Activated B cell treated with CpG ODN at 0.5 μM for 24 hours (primary cell): ENCODE data around the gene BID. TPM values are rescaled to one million over a fixed set of nuclear protein-coding genes. Genes with fewer than 3 reads are reported as not detected.

Experiments
- ATAC-seq: fragments of 200-7000 bp; cut with Tn5 transposase; one replicate; pipeline ENCODE4 v1.10.0; 2021; ENCODE audit warnings: low read depth, mild to moderate bottlenecking, moderate library complexity
- CTCF ChIA-PET: fragments of 350-600 bp; sonication (Branson Sonifier 250); formaldehyde crosslinking; loops from one replicate; lab custom pipeline; 2021; ENCODE audit warnings: antibody characterized with exemption; lab: Charles Lee
- POLR2A ChIA-PET: fragments of 350-600 bp; sonication (Branson Sonifier 250); formaldehyde crosslinking; loops from one replicate; lab custom pipeline; 2021; ENCODE audit warnings: antibody characterized with exemption; lab: Charles Lee
- DNase-seq: peaks from one replicate; pipeline ENCODE4 v3.0.0; 2022
- H3K27ac Mint-ChIP-seq: one replicate; pipeline ENCODE4 v1.8.0; 2020; ENCODE audit warnings: mixed read lengths
- H3K27me3 Mint-ChIP-seq: one replicate; pipeline ENCODE4 v1.8.0; 2021; ENCODE audit warnings: mixed read lengths
- H3K36me3 Mint-ChIP-seq: one replicate; pipeline ENCODE4 v1.8.0; 2021; ENCODE audit warnings: low read depth, mixed read lengths
- H3K4me1 Mint-ChIP-seq: one replicate; pipeline ENCODE4 v1.8.0; 2021; ENCODE audit warnings: mixed read lengths
- H3K4me3 Mint-ChIP-seq: one replicate; pipeline ENCODE4 v1.8.0; 2020; ENCODE audit warnings: mild to moderate bottlenecking, mixed read lengths
- H3K9me3 Mint-ChIP-seq: one replicate; pipeline ENCODE4 v1.8.0; 2020; ENCODE audit warnings: mixed read lengths
- CTCF ChIP-seq: fragments of 200-600 bp; IDR thresholded peaks from one replicate; pipeline ENCODE4 v1.8.0; 2022; ENCODE audit warnings: antibody characterized with exemption, mild to moderate bottlenecking
- intact Hi-C: fragments of 100-400 bp; cut with micrococcal nuclease; formaldehyde crosslinking; loops from one replicate; pipeline ENCODE4 v1.15.1; 2024
- total RNA-seq: library from RNA; stranded (reverse); gene quantifications from 2 replicates; pipeline ENCODE4 v1.2.3, GENCODE V29; 2022

The BID gene
- total RNA-seq, 1 donor from 2014 or later: 78.9 TPM

GRCh38 chr22:17738386-17739128, 35.7 kb downstream of the BID start:
- no peak for DNase-seq
- POLR2A ChIA-PET: no interaction called here
- Mint-ChIP-seq H3K4me3 (no peak overlapping the region), H3K4me1 (peaks cover 13% of the 10 kb centered on the region), H3K27ac (no peak overlapping the region), H3K9me3 (no peaks in the 10 kb centered on the region), H3K27me3 (no peaks in the 10 kb centered on the region), H3K36me3 (peaks cover 70% of the 10 kb centered on the region)
- CTCF ChIA-PET: interaction anchor here (1.8 to 6.3 kb wide), 2 partner anchors 47 to 91 kb away, joined by 3 to 63 read pairs; no protein-coding TSS in a partner anchor
- no peak for ATAC-seq
- TF ChIP-seq CTCF: no peak
- intact Hi-C loops: no loop called here

- no peaks in the 10 kb centered on the region for H3K9me3 Mint-ChIP-seq
- peaks cover 4% of the 10 kb centered on the region for H3K4me1 Mint-ChIP-seq
- POLR2A ChIA-PET: no interaction called here
- H3K27ac Mint-ChIP-seq: peak overlapping the region; percentile 21
- CTCF ChIA-PET: interaction anchor here (1.9 kb wide), 1 partner anchor 175 kb away, joined by 7 read pairs; no protein-coding TSS in a partner anchor
- H3K36me3 Mint-ChIP-seq: peaks cover 78% of the 10 kb centered on the region
- DNase-seq: no peak
- no peak overlapping the region for H3K4me3 Mint-ChIP-seq
- no peaks in the 10 kb centered on the region for H3K27me3 Mint-ChIP-seq
- ATAC-seq: no peak
- intact Hi-C loops: no loop called here
- no peak for TF ChIP-seq CTCF
Measured at GRCh38 chr22:17734187-17734586, 40.1 kb downstream of the BID start.

GRCh38 chr22:17733466-17733865, 40.8 kb downstream of the BID start:
- no peak for ATAC-seq
- TF ChIP-seq CTCF: no peak
- Mint-ChIP-seq H3K4me1 (peaks cover 4% of the 10 kb centered on the region), H3K4me3 (no peak overlapping the region), H3K27me3 (no peaks in the 10 kb centered on the region), H3K36me3 (peaks cover 76% of the 10 kb centered on the region), H3K27ac (peak overlapping the region; percentile 21), H3K9me3 (no peaks in the 10 kb centered on the region)
- POLR2A ChIA-PET: no interaction called here
- CTCF ChIA-PET: interaction anchor here (0.8 kb wide), 1 partner anchor 9 kb away, joined by 3 read pairs; no protein-coding TSS in a partner anchor
- no peak for DNase-seq
- intact Hi-C loops: no loop called here

GRCh38 chr22:17732251-17732854, 41.9 kb downstream of the BID start:
- POLR2A ChIA-PET: interaction anchor here (1.1 to 2.4 kb wide), 2 partner anchors 67 to 93 kb away, joined by 4 to 5 read pairs; partner anchors contain the start of gene BCL2L13
- Mint-ChIP-seq H3K4me3 (no peak overlapping the region), H3K4me1 (peaks cover 4% of the 10 kb centered on the region), H3K36me3 (peaks cover 76% of the 10 kb centered on the region), H3K27ac (no peak overlapping the region), H3K9me3 (no peaks in the 10 kb centered on the region), H3K27me3 (no peaks in the 10 kb centered on the region)
- intact Hi-C loops: no loop called here
- no peak for TF ChIP-seq CTCF
- CTCF ChIA-PET: interaction anchor here (1.4 kb wide), 1 partner anchor 10 kb away, joined by 4 read pairs; no protein-coding TSS in a partner anchor
- no peak for ATAC-seq
- no peak for DNase-seq

GRCh38 chr22:17729561-17729960, 44.7 kb downstream of the BID start:
- ATAC-seq (no peak), DNase-seq (no peak)
- Mint-ChIP-seq H3K36me3 (peaks cover 71% of the 10 kb centered on the region), H3K9me3 (no peaks in the 10 kb centered on the region), H3K4me1 (peaks cover 4% of the 10 kb centered on the region), H3K4me3 (no peak overlapping the region), H3K27me3 (no peaks in the 10 kb centered on the region), H3K27ac (no peak overlapping the region)
- intact Hi-C loops: no loop called here
- no peak for TF ChIP-seq CTCF
- CTCF ChIA-PET: no interaction called here
- POLR2A ChIA-PET: interaction anchor here (0.8 kb wide), 1 partner anchor 20 kb away, joined by 3 read pairs; no protein-coding TSS in a partner anchor
